NCI-H82 treated with DMSO at 0.1 percent for 48 hours (cell line): ENCODE measurements around the gene MAG.
"Not testable (repeated sequence)": the region's sequence is repeated elsewhere in the genome, so short reads cannot be mapped to it uniquely, and the experiment has no call there.

Source experiments
- DNase-seq: peaks from one replicate; lab custom pipeline; 2025; ENCODE audit not compliant: unreplicated experiment; lab: John Stamatoyannopoulos, UW

Gene MAG

GRCh38 chr19:35279985-35280821 lies 11.8 kb upstream of the MAG start:
- no peak for DNase-seq

GRCh38 chr19:35281303-35281702 lies 10.7 kb upstream of the MAG start:
- no peak for DNase-seq

- DNase-seq = no peak
Measured at GRCh38 chr19:35284153-35285094, 7.5 kb upstream of the MAG start.

- DNase-seq = no peak
Measured at GRCh38 chr19:35285095-35285449, 6.9 kb upstream of the MAG start.

GRCh38 chr19:35285465-35285864 lies 6.5 kb upstream of the MAG start:
- not testable (repeated sequence) for DNase-seq

GRCh38 chr19:35286101-35286500 lies 5.9 kb upstream of the MAG start:
- not testable (repeated sequence) for DNase-seq

- DNase-seq = no peak
Measured at GRCh38 chr19:35287713-35288112, 4.2 kb upstream of the MAG start.

- no peak for DNase-seq
Measured at GRCh38 chr19:35288331-35288730, 3.6 kb upstream of the MAG start.

GRCh38 chr19:35288906-35289305 lies 3.1 kb upstream of the MAG start:
- DNase-seq = no peak

- DNase-seq = no peak
Measured at GRCh38 chr19:35290381-35291127, 1.4 kb upstream of the MAG start.

GRCh38 chr19:35291259-35291658 lies 702 bp upstream of the MAG start:
- no peak for DNase-seq

- no peak for DNase-seq
Measured at GRCh38 chr19:35292421-35293362, 731 bp downstream of the MAG start.

GRCh38 chr19:35293363-35293739 lies 1.4 kb downstream of the MAG start:
- DNase-seq = no peak

- DNase-seq = no peak
Measured at GRCh38 chr19:35293808-35294207, 1.8 kb downstream of the MAG start.

GRCh38 chr19:35294328-35294727 lies 2.4 kb downstream of the MAG start:
- no peak for DNase-seq

- DNase-seq = no peak
Measured at GRCh38 chr19:35294859-35295791, 3.2 kb downstream of the MAG start.

- DNase-seq = no peak
Measured at GRCh38 chr19:35295792-35296462, 4.0 kb downstream of the MAG start.

GRCh38 chr19:35296644-35297514 lies 4.9 kb downstream of the MAG start:
- no peak for DNase-seq
